GM21381 (cell line): Measurements from ENCODE around the gene CRISPLD2.
"Not testable (repeated sequence)": the region's sequence is repeated elsewhere in the genome, so short reads cannot be mapped to it uniquely, and the experiment has no call there.

Experiments used
- ATAC-seq: cut with Tn5 transposase; IDR thresholded peaks from one replicate; pipeline ENCODE4 v1.9.1; 2021; ENCODE audit warnings: mild to moderate bottlenecking, moderate library complexity; ENCODE audit not compliant: unreplicated experiment

Gene CRISPLD2

GRCh38 chr16:84856203-84856581 is 36.4 kb downstream of the CRISPLD2 start:
- ATAC-seq = not testable (repeated sequence)

GRCh38 chr16:84856811-84857210 is 37.0 kb downstream of the CRISPLD2 start:
- ATAC-seq = not testable (repeated sequence)

- no peak for ATAC-seq
Measured at GRCh38 chr16:84859681-84860080, 39.9 kb downstream of the CRISPLD2 start.

- ATAC-seq = no peak
Measured at GRCh38 chr16:84860383-84860782, 40.6 kb downstream of the CRISPLD2 start.

GRCh38 chr16:84861671-84862070 is 41.9 kb downstream of the CRISPLD2 start:
- ATAC-seq = no peak

GRCh38 chr16:84862804-84863480 is 43.2 kb downstream of the CRISPLD2 start:
- no peak for ATAC-seq

GRCh38 chr16:84863481-84863814 is 43.7 kb downstream of the CRISPLD2 start:
- ATAC-seq = no peak

GRCh38 chr16:84864326-84864955 is 44.7 kb downstream of the CRISPLD2 start:
- no peak for ATAC-seq

GRCh38 chr16:84867696-84868095 is 47.9 kb downstream of the CRISPLD2 start:
- no peak for ATAC-seq

GRCh38 chr16:84868328-84868727 is 48.5 kb downstream of the CRISPLD2 start:
- ATAC-seq = no peak

GRCh38 chr16:84868829-84869472 is 49.2 kb downstream of the CRISPLD2 start:
- no peak for ATAC-seq

GRCh38 chr16:84869473-84869845 is 49.7 kb downstream of the CRISPLD2 start:
- ATAC-seq = no peak

GRCh38 chr16:84872971-84873370 is 53.2 kb downstream of the CRISPLD2 start:
- ATAC-seq = not testable (repeated sequence)

GRCh38 chr16:84874004-84874435 is 54.2 kb downstream of the CRISPLD2 start:
- ATAC-seq = no peak

GRCh38 chr16:84874553-84874952 is 54.8 kb downstream of the CRISPLD2 start:
- no peak for ATAC-seq

- no peak for ATAC-seq
Measured at GRCh38 chr16:84874983-84875382, 55.2 kb downstream of the CRISPLD2 start.

GRCh38 chr16:84875846-84876245 is 56.1 kb downstream of the CRISPLD2 start:
- no peak for ATAC-seq

- no peak for ATAC-seq
Measured at GRCh38 chr16:84876873-84877606, 57.3 kb downstream of the CRISPLD2 start.

GRCh38 chr16:84878770-84879169 is 59.0 kb downstream of the CRISPLD2 start:
- no peak for ATAC-seq

GRCh38 chr16:84879569-84880487 is 60.0 kb downstream of the CRISPLD2 start:
- no peak for ATAC-seq
